ENCODE results near the gene RASAL3.

GRCh38 chr19:15427991-15428471 is 36.3 kb downstream of the RASAL3 start:
- TF ChIP-seq CTCF (conservative IDR thresholded peaks at IDR 0.05 in 1 of 2, IDR thresholded peaks at IDR 0.05 in 1 of 2; ENCODE audit: low read depth in 1 of 2, low read length in 2 of 2) (no peak), EZH2 (IDR thresholded peaks at IDR 0.05; ENCODE audit: low read length, missing control alignments) (no peak)

Data from fibroblast of lung (primary cell).